Muscle of leg (tissue), 11 donors: ENCODE results near the gene C1QTNF9B. TPM values are rescaled to one million over a fixed set of nuclear protein-coding genes. Genes with fewer than 3 reads are reported as not detected.

Experiments used
- DNase-seq: peaks from one replicate; pipeline ENCODE4 v3.0.0; 2013
- H3K27ac ChIP-seq: one replicate; pipeline ENCODE4 v1.5.1; 2013; ENCODE audit warnings: mild to moderate bottlenecking, low read length, control low read depth
- H3K27me3 ChIP-seq: one replicate; pipeline ENCODE4 v1.6.1; 2013; ENCODE audit warnings: low read length; ENCODE audit not compliant: control insufficient read depth, insufficient read depth
- H3K36me3 ChIP-seq: one replicate; pipeline ENCODE4 v1.6.1; 2013; ENCODE audit warnings: low read length; ENCODE audit not compliant: control insufficient read depth, insufficient read depth
- H3K4me1 ChIP-seq: one replicate; pipeline ENCODE4 v1.6.1; 2013; ENCODE audit warnings: low read length; ENCODE audit not compliant: control insufficient read depth, insufficient read depth
- H3K4me3 ChIP-seq: one replicate; pipeline ENCODE4 v1.5.1; 2013; ENCODE audit warnings: low read length, control low read depth
- H3K9me3 ChIP-seq: replicated peaks from 2 replicates; pipeline ENCODE4 v1.6.1; 2013; ENCODE audit warnings: low read depth, low read length; ENCODE audit not compliant: control insufficient read depth
- WGBS: methylation state at CpG from one replicate; pipeline ENCODE4 v1.1.5; 2013; ENCODE audit warnings: missing lambda C conversion rate; ENCODE audit not compliant: insufficient coverage; 5-methylcytosine and 5-hydroxymethylcytosine counted together
- polyA plus RNA-seq, 8 donors: library from polyadenylated mRNA; unstranded; fragments of 120-200 nt; gene quantifications; one replicate each; pipeline versions ENCODE4 v1.2.1 to v1.2.3, GENCODE V29; 2013; ENCODE audit warnings: inconsistent platforms in 1 of 8, low replicate concordance in 1 of 8; ENCODE audit not compliant: insufficient read length in 8 of 8, insufficient read depth in 1 of 8
- total RNA-seq: library from RNA; stranded (reverse); fragments of 120-200 nt; gene quantifications from one replicate; pipeline ENCODE4 v1.2.4, GENCODE V29; 2013

The C1QTNF9B gene
- total and polyA plus RNA-seq, 9 donors = 0.95 to 3.7 (median 2.6) TPM

DNA sequence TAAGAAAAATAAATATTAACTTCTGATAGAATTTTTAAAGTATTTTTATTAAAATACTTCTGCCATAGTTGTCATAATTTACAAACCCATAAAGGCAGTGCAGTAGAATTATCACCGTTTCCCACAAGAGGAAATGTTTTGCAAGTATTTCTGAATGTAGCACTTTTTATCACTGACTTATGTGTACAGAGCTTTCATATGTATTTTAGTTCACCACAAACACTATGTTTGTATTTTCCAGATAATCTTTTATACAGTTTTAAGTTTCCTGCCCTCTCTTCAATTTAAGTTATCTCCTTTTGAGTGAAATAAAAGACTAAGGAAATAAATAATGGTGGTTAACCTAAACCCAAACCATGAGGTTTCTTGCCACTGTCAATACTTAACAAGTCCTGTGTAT is 32.3 kb downstream of the C1QTNF9B start:
- Histone ChIP-seq H3K4me3 (no peak overlapping the region), H3K27me3 (no peaks in the 10 kb centered on the region), H3K9me3 (no peaks in the 10 kb centered on the region), H3K36me3 (no peaks in the 10 kb centered on the region), H3K27ac (no peak overlapping the region), H3K4me1 (no peaks in the 10 kb centered on the region)
- WGBS = no CpG with 5 or more reads among the region's 1 CpG
- DNase-seq = no peak

DNA sequence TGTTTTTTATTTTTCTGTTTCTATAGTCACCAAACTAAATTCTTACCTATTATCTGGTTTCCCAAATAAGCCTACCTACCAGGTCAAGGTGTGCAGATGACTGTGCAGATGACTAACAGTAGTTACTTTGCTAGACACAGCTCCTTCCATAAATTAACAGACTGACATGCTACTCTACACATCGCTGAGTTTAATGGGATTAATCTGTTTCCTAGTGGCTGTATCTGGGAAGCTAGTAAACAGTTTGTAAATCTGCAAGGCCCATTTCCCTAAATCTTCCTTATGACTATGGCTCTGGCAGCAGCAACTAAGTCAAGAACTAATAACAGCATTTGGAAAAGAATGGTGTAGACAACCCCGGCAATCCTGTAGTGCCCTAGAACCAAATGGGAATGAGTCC is 36.0 kb downstream of the C1QTNF9B start:
- Histone ChIP-seq H3K27ac (no peak overlapping the region), H3K9me3 (no peaks in the 10 kb centered on the region), H3K36me3 (no peaks in the 10 kb centered on the region), H3K4me3 (no peak overlapping the region), H3K4me1 (no peaks in the 10 kb centered on the region), H3K27me3 (no peaks in the 10 kb centered on the region)
- WGBS = no CpG with 5 or more reads among the region's 2 CpGs
- no peak for DNase-seq

DNA sequence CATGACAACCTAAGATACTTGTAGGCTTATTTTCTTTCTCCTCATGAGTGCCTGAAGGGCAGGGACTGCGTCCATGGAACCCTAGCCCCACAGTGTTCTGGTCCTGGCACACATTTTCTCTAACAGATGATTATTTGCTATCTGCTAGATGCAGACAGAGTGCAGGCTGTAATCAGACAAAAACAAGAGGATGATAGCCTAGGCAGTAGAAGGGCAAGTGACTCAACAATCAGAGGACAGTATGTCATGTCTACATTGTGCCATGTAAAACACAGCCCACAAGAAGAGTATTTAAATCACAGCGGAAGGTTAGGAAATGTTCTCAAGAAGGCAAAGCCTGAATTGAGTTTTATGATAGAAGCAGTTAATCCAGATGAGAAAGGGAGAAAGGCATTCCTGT is 37.4 kb downstream of the C1QTNF9B start:
- WGBS = no CpG with 5 or more reads among the region's 2 CpGs
- Histone ChIP-seq H3K27me3 (no peaks in the 10 kb centered on the region), H3K36me3 (no peaks in the 10 kb centered on the region), H3K4me3 (no peak overlapping the region), H3K9me3 (no peaks in the 10 kb centered on the region), H3K4me1 (no peaks in the 10 kb centered on the region), H3K27ac (no peak overlapping the region)
- DNase-seq = no peak

DNA sequence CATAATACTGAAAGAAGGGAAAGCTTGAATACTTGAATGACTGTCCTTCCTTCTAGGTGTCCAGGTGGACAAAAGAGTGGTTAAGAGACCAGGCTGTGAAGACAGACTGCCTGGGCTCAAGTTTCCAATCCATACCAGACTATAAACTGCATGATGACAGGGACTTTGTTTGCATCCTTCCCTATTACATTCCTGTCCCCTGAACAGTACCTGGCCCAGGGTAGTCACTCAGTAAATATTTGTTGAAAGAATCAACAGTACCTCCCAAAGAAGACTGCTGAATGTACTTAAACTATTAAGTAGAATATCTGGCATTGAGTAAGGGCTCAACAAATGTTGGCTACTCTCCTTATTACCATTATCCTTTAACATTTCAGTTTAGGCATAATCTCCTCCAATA is 37.8 kb downstream of the C1QTNF9B start:
- no peaks in the 10 kb centered on the region for H3K36me3 ChIP-seq
- DNase-seq = no peak
- H3K27ac ChIP-seq = no peak overlapping the region
- H3K4me1 ChIP-seq = no peaks in the 10 kb centered on the region
- no peak overlapping the region for H3K4me3 ChIP-seq
- H3K9me3 ChIP-seq = no peaks in the 10 kb centered on the region
- no peaks in the 10 kb centered on the region for H3K27me3 ChIP-seq

DNA sequence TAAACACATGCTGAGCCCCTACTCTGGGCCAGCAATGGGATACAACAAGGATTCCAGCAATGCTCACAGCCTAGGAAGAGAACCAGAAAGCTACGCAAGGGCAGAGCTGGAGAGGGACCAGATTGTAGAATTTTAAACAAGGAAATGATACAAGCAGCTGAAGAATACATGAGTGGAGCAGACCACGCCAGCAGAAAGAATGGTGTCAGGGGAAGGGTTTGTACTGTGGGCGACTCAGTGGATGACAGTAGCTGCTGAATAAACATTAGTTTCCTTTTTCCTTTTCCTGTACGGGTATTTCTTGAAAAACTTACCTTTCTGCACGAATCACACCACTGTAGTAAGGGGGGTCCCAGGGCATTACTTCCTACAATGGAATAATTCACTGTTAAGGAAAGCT is 38.8 kb downstream of the C1QTNF9B start:
- Histone ChIP-seq H3K36me3 (no peaks in the 10 kb centered on the region), H3K9me3 (no peaks in the 10 kb centered on the region), H3K27ac (no peak overlapping the region), H3K4me1 (no peaks in the 10 kb centered on the region), H3K4me3 (no peak overlapping the region), H3K27me3 (no peaks in the 10 kb centered on the region)
- DNase-seq = no peak
- WGBS = 100% methylated on average over 1 of the region's 5 CpGs

DNA sequence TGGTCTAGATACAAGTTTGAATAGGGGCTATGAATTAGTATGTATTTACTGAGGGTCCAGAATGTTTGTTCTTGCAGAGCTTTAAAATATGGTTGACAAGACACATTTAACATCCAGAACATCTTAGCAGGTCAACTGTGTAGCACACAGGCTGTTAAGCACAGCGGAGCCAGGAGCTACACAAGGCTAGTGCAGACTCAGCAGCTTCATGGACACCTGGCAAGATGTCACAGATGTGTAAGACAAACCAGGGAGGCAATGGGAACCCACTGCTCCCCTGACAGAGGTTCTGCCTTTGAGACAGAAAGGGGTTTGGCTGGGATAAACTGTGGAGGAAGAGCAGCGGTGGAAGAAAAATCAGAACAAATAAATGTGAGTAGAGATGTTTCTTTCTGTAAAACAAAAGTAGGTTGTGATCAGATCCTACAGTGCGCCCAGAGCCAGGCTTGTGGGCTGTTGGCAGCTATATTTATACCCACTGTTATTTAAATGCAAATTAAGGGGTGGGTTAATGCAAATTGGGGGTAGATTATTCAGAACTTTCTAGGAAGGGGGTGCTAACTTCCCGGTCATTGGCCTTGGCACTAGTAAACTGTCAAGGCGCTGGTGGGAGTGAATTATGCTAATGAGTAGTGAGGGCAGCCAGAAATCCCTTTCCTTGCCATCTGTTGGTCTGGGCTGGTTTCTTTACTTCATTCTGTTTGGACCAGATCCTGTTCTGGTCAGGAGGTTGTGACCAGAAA is 41.1 kb downstream of the C1QTNF9B start:
- Histone ChIP-seq H3K4me1 (no peaks in the 10 kb centered on the region), H3K4me3 (no peak overlapping the region), H3K27me3 (no peaks in the 10 kb centered on the region), H3K9me3 (no peaks in the 10 kb centered on the region), H3K27ac (no peak overlapping the region), H3K36me3 (peaks cover 3% of the 10 kb centered on the region)
- no peak for DNase-seq
- 89% methylated on average over 3 of the region's 5 CpGs for WGBS

DNA sequence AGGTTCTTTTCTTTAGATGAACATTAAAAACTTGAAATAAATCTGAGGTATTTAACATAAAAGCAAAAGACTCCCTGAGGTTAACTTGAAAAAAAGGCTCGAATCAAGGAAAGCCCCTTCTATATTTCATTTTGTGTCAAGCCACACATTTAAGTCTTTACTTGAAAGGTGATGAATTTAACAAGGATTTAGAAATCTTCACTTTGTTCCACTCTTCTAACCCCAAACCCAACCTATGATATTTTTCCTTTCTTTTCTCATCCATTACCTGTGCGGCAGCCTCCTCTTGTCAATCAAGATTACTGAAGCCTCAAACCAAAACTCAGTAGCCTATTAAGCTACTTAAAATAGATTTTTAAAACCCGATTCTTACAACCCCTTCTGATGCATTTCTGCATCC is 41.9 kb downstream of the C1QTNF9B start:
- no peaks in the 10 kb centered on the region for H3K27me3 ChIP-seq
- peaks cover 3% of the 10 kb centered on the region for H3K36me3 ChIP-seq
- peaks cover 3% of the 10 kb centered on the region for H3K4me1 ChIP-seq
- no peak for DNase-seq
- H3K27ac ChIP-seq = no peak overlapping the region
- no peaks in the 10 kb centered on the region for H3K9me3 ChIP-seq
- 42% methylated on average over 1 of the region's 3 CpGs for WGBS
- H3K4me3 ChIP-seq = no peak overlapping the region

DNA sequence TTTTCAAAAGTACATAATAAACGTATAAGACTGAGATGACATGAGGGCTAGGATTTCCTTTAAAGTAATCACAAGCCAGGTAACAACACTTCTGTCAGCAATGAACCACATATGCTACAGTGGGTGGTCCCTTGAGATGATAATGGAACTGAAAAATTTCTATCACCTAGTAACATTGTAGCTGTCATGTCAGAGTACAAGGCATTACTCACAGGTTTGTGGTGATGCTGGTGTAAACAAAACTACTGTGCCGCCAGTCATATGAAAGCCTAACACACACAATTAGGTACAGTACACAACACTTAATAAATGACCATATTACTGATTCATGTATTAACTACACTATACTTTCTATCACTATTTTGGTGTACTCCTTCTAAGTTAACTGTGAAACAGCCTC is 45.0 kb downstream of the C1QTNF9B start:
- Histone ChIP-seq H3K4me1 (peaks cover 3% of the 10 kb centered on the region), H3K9me3 (no peaks in the 10 kb centered on the region), H3K27me3 (no peaks in the 10 kb centered on the region), H3K27ac (no peak overlapping the region), H3K36me3 (peaks cover 3% of the 10 kb centered on the region), H3K4me3 (no peak overlapping the region)
- whole genome bisulfite sequencing = no CpG with 5 or more reads among the region's 2 CpGs
- no peak for DNase-seq

DNA sequence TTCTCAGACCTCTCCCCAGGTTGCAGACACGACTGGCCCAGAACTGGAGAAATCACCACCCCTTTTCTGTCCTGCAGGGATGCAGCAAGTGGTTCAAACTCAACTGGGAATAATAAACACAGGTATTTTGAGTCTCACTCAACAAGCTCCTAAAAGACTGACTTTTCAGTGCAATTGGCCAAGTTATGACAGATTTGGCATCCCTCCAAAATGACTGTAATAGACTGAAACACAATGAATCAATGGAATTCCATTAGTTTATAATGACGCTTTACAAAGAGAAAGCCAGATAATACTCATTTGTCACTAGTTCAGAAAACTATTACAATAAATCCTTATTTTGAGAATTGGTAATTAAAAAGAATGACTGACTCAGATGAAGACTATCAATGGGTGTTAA is 46.2 kb downstream of the C1QTNF9B start:
- 50% methylated on average over 1 of the region's 2 CpGs for WGBS
- Histone ChIP-seq H3K27ac (no peak overlapping the region), H3K9me3 (no peaks in the 10 kb centered on the region), H3K4me3 (no peak overlapping the region), H3K27me3 (no peaks in the 10 kb centered on the region), H3K4me1 (peaks cover 3% of the 10 kb centered on the region), H3K36me3 (peaks cover 3% of the 10 kb centered on the region)
- DNase-seq = peak; percentile 42

DNA sequence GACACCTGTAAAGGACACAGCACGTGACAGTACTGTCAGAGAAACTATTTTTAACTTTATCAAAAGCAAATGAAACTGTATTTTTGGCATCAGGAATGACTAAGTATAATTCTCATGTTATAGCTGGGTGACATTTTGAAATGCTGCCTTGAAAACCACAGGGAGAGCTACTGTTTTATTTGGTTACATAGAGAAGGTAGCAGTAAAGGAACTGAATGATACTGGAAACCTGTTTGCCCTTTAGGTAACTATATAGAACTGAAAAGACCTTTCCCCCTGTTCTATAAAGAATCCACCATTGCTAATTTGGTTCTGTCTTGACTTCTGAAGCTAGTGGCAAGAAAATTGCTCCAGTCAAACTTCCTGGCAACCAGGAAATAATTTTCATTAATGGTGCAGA is 47.2 kb downstream of the C1QTNF9B start:
- Histone ChIP-seq H3K4me3 (no peak overlapping the region), H3K27me3 (no peaks in the 10 kb centered on the region), H3K36me3 (peaks cover 3% of the 10 kb centered on the region), H3K27ac (no peak overlapping the region), H3K9me3 (no peaks in the 10 kb centered on the region), H3K4me1 (peaks cover 3% of the 10 kb centered on the region)
- no peak for DNase-seq
- no CpG with 5 or more reads among the region's 1 CpG for WGBS

DNA sequence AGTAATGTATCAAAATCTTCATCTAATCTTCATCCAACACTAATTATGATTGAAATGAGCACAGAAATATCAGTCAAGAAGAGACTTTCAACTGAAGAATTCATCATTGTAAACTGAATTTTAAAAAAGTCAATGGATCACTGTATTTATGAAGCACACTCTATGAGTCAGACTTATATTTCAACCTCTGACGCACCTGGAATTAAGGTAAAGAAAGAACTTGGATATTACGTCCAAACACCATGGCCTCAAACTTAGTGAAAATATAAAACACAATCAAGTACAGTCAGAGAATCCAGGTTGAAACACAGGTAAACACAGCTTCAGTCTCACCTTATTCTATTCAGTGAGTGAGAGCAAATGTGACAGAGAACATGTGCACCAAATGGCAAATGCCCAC is 47.6 kb downstream of the C1QTNF9B start:
- no peak for DNase-seq
- H3K4me3 ChIP-seq = no peak overlapping the region
- no peak overlapping the region for H3K27ac ChIP-seq
- H3K27me3 ChIP-seq = no peaks in the 10 kb centered on the region
- peaks cover 3% of the 10 kb centered on the region for H3K36me3 ChIP-seq
- peaks cover 3% of the 10 kb centered on the region for H3K4me1 ChIP-seq
- WGBS = no CpG with 5 or more reads among the region's 2 CpGs
- H3K9me3 ChIP-seq = no peaks in the 10 kb centered on the region
